HG02642 (cell line): ENCODE data around the gene BRME1.
A peak's percentile ranks its signal among the peaks of the same experiment; 100 is the strongest.
"Not testable (repeated sequence)": the region's sequence is repeated elsewhere in the genome, so short reads cannot be mapped to it uniquely, and the experiment has no call there.

Experiments used
- ATAC-seq: cut with Tn5 transposase; IDR thresholded peaks from one replicate; pipeline ENCODE4 v1.9.1; 2021; ENCODE audit warnings: mild to moderate bottlenecking; ENCODE audit not compliant: unreplicated experiment, poor library complexity

The BRME1 gene

DNA sequence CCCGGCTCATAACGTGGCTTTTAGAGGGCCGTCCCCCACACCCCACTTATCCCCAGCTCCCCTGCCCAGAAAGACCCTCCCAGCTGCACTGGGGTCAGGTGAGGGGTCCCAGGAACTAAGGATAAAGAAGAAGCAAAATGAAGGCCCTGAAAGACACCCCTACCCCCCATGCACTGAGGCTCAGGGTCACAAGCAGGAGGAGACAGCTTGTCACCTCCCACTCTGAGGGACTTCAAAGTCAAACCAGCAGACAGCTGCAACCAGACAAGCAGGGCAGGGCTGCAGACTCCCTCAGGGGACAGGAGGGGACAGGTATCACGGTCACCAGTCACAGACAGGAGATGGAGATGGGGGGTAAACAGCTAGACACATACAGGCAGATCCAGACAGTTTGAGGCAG, 35.0 kb downstream of the BRME1 start:
- ATAC-seq, result no peak

DNA sequence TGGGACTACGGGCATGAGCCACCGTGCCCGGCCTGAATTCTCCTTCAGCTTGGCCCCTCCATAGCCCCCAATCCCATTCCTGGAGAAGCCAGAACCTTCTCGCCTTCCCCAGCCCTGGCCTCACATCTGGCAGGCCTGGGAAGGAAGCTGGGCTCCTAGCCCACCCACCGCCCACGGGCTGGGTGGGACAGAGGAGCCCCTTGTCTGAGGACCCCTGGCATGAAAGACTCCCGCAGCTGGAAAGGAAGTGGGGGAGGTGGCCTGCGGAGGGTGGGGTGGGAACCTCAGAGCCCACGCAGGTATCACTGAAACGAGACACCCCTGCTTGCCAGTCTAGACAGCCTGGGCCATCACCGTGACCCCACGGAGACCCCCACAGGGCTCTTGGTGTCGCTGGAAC, 36.6 kb downstream of the BRME1 start:
- no peak for ATAC-seq

DNA sequence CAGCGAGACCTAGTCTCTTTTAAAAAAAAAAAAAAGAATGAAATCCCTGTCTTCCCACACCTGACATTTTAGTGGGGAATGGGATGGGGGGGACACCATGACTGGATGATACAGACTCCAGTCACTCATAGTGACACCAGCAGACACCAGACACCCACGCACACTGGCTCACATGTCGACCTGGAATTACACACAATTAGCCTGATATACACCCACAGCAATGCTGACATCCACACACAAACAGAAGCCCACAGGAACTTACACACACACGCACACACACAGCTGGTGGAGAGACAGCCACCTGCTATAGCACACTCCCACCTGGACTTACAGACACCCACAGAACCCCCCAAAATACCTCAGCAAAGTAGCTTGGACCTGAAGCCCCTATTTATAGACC, 37.3 kb downstream of the BRME1 start:
- no peak for ATAC-seq

DNA sequence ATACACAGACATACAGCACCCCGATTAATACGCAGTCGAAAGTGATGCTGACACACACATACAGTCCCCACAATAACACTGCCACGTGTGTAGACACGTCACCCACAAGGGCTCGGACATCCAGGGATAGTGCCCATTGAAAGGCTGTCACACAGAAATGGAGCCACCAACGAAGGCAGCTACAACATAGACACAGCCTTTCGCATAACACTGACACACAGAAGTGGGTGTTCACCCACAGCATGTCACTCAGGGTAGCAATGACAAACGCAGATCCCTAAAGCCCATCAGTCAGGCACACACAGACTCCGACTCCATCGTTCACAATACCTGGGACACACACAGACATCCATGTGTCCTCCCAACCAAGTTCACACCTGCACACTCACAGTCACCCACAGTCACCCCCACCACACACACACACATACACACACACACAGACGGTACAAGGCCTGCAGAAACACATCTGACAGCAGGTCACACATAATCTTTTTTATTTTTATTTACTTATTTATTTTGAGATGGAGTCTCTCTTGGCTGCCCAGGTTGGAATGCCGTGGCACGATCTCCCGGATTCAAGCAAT, 39.4 kb downstream of the BRME1 start:
- ATAC-seq, result no peak

DNA sequence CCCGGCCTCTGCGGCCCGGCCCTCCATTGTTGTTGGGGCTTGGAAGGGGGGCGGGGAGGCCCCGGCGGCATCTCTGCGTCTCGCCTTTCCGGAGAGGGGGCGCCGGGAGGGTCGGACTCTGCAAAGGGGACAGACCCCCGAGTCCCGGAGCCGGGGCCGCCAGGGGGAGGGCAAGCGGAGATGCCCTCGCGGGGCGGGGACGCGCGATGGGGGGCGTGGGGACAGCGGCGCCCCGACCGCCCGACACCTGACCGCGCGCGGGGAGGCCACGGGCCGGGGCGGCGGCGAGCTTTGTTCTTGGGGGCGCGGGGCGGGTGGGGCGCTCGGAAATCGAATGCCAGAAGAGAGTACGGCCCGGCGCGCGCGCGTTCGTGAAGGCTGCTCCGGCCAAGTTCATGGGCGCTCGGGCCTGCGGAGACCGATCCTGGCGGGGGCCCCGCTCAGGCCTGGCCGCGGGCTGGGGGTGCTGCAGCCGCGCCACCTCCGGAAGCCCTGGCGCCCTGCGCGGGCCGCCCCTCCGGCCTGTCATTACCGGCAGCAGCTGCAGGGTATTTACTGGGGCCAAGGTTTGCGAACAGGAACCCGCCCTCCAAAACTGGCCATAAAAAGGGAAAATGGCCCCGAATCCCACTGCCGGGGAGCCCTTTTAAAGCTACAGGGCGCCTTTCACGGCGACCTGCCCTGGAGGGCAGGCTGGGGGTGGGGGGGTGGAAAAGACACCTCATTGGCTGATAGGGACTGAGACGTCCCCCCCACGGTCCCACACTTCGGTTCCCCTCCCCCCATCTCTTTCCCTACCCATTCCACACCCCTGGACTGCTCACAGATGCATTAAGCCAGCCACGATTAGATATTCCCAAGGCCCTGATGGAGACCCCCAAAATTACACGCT, 40.1 kb downstream of the BRME1 start:
- no peak for ATAC-seq

DNA sequence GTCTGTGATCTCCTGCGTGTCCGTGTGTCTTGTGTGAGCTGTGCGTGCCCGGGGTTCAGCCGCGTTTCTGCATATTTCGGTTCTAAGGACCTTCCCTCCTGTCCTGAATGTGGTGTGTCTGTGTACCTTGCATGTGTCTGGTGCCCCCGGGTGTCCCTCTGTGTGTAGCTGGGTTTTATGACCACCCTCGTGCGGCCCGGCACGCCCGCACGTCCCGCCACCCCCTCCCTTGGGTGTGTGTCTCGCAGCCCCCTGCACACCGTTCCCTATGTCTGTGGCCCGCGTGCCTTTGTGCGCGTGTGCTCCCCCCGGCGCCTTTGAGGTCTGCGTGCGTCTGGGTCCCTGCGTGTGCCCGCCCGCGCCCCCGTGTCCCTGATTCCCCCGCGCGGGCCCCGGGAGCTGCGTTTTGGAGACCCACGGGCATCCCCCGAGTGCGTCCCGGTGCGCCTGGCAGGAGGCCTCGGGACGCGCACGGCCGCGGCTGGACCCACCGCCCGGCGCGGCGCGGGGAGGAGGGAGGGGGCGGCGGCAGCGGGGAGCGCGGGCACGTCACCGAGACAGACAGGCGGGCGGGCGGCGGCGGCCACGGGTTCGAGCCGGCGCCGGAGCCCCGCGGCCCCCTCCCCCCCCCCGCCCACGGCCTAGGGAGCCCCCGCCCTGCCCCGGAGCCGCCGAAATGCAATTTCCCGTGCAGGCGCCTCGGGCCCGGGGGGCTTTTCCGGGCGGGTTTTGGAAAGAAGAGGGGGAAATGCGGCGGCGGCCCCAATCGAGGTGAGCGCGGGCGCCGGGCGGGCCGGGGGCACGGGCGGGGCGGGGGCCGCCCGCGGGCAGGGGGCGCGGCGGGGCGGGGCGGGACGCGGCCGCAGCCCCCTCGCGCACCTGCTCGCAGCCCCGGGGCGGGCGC, 41.0 kb downstream of the BRME1 start:
- no peak for ATAC-seq

DNA sequence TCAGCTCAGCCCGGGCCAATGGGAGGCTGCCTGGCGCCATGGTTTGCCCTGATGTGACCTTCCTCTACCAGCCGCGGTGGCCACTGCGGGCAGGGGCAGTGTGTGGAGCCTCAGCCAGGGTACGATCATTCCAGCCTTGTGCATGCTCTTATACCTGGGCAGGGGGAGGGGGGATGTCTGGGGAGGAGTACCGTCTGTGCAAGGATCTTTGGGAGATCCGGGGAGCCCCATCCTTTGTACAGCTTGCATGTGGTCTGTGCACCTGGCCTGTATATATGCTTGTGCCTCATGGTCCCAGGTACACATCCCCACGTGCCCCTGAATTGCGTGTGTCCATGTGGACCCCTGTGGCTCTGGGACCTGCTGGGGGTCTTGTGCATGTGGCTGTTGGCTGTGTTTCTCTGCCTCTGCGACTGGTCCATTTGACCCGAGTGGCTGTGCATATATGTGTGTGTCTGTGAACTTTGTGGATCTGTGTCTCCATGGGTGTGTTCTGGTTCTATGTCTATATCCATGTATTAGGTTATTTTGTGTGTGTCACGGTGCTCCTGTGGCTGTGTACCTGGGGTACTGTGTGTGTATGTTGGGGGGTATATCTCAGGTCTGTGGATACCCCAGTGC, 41.8 kb downstream of the BRME1 start:
- ATAC-seq, result no peak

DNA sequence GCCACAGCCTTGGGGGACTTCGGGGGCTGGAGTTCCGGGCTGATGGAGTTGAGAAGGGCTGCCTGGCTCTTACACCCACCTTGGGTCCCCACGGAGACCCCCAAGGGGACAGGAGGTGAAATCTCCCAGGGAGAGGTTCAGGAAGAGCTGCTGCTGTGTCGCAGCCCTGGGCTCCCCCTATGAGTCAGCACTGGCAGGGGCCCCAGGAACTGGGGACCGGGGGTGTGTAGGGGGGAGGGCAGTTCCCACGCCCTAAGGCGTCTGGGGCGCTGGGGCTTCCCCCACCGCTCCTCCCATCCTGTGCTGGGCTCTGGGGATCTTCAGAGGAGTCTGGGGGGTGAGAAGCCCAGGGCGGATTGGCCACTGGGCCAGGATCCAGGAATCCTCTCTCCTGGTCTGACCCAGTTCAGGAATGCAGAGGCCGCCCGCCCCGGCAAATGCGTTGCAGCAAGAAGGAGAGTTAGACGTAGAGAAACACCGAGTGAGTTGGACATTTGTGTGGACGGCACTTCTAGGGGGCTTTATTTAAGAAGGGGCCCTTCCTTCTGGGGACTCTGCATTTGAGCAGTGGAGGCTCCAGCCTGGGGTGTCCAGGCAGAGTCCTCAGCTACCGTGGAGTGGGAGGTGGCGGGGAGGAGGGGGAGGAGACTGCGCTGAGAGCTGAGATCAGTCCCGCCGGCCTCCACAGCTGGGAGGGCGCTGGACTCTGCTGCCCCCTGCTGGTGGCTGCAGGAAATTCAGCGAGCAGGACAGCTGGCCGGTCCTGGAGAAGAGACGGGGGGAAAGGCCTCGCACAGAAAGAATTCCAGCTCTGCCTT, 44.0 kb downstream of the BRME1 start:
- peak; percentile 70 for ATAC-seq

DNA sequence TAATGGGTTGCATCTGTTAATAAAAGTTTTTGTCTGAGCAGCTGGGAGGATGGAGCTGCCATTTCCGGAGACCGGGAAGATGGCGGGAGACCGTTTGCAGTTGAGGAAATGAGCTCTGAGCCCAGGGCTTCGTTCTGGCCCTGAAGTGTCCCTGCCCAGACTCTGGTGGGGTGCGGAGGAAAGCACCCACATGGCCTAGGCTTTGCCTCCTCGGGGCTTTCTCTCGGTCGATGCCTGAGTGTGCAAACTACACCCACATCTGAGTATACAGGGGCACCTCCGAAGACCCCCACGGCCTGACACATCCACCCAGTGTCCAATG, 44.6 kb downstream of the BRME1 start:
- no peak for ATAC-seq

DNA sequence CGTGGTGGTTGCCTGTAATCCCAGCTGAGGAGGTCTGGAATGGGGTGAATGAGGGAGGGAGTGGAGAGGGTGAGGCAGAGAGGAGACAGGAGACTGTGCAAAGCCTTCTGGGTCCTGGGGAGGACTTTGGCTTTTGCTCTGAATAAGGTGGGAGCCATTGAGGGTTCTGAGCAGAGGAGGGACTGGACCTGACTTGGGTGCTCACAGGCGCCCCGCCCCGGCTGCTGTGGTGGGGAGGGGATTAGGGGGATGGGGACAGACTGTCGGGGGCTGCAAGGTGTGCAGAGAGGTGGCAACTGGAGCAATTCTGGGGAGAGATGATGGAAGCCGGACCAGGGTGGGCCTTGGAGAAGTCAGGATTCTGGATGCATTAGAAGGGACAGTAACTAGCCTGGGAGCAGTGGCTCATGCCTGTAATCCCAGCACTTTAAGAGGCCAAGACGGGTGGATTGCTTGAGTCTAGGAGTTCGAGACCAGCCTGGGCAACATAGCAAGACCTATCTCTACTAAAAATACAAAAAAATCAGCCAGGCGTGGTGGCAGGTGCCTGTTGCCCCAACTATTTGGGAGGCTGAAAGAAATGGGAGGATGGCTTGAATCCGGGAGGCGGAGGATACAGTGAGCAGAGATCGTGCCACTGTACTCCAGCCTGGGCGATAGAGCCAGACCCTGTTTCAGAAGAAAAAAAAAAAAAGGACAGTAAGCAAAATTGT, 45.1 kb downstream of the BRME1 start:
- ATAC-seq, result no peak

DNA sequence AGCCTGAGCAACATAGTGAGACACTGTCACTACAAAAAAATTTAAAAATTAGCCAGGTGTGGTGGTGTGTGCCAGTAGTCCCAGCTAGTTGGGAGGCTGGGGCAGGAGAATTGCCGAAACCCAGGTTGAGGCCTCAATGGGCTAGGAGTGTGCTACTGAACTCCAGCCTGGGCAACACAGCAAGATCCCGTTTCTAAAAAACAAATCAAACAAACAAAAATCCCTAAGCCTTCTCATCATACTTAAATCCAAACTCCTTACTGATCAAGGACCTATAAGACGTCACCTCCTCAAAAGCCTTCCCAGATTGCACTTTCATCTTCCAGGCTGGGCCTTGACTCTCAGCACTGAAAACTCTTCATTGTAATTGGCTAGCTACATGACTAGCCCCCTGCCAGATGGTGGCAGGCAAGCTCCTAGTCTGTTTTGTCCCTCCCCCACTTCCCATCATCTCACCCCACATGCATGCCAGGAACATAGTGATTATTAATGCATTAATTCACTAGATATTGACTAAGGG, 46.5 kb downstream of the BRME1 start:
- ATAC-seq, result no peak

DNA sequence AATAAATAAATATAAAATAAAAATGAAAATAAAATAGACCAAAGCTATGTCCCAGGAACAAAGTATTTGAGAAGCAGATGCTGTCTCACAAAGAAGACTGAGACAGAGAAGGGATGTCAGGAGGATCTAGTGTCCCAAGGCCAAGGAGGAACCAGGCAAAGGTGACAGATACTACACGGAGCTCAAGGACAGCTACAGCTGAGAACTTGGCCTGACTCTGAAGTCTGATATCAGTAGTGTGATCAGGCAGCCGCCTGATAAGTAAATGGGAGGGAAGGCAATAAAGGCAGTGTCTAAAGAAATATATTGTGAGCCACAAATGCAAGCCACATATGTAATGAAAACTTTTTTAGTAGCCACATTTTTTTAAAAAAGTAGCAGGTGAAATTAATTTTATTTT, 49.4 kb downstream of the BRME1 start:
- ATAC-seq, result no peak

DNA sequence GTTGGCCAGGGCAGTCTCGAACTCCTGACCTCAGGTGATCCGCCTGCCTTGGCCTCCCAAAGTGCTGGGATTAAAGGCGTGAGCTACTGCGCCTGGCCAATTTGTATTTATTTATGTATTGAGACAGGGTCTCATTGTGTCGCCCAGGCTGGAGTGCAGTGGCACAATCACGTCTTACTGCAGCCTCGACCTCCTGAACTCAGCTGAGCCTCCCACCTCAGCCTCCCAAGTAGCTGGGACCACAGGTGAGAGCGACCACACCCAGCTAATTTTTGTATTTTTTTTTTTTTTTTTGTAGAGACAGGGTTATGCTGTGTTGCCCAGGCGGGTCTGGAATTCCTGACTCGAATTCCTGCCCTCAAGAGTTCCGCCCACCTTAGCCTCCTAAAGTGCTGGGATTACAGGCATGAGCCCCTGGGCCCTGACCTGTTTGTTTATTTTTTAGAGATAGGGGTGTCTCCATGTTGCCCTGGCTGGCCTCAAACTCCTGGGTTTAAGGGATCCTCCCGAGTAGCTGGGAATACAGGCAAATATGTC, 53.7 kb downstream of the BRME1 start:
- ATAC-seq, result not testable (repeated sequence)

DNA sequence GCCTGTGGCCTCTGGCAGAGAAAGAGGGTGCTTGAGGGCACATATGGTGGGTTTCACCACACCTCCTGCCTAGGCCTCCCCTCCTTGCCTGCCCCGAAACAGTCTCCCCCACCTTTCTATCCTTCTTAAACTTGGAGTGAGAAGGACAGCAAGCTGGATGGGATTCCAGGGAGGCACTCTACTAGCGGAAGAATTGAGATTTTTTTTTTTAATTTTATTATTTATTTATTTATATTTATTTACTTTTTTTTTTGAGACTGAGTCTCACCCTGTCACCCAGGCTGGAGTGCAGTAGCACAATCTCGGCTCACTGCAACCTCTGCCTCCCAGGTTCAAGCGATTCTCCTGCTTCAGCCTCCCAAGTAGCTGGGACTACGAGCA, 54.2 kb downstream of the BRME1 start:
- ATAC-seq, result not testable (repeated sequence)

DNA sequence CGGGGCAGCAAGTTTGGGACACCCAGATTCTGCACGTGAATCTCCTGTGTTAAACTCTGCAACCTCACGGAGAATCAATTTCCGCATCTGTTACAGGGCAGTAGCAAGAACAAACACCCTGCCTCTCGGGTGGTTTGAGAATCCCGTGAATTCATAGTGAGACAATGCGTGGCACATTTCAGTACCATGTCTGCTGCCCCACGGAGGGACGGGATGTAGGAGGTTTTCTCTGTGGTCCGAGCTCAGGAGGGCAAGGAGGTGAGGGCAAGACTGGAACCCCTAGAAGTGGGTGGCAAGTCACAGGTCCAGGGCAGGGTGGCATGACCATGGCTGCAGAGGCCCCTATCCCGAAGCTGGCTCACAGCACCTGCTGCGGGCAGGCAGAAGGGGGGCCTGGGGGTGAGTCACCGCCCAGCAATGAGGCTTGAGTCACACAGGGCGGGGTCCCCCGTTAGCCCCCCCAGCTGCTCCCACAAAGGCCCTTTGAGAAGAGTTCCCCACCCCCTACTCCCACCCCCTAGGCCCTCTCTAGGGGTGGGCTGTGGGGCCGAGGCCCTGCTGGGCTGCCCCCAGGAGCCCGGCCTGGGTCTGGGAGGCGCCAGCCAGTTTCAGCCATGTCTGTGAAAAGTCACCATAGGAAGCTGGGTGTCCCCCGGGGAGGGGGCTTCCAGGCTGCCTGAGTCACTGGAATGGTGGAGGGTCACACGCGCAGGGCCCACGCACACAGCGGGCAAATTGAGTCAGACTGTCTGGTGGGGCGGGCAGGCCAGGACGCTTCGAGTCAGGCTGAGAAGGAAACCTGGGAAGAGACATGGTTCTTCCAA, 54.8 kb downstream of the BRME1 start:
- no peak for ATAC-seq

DNA sequence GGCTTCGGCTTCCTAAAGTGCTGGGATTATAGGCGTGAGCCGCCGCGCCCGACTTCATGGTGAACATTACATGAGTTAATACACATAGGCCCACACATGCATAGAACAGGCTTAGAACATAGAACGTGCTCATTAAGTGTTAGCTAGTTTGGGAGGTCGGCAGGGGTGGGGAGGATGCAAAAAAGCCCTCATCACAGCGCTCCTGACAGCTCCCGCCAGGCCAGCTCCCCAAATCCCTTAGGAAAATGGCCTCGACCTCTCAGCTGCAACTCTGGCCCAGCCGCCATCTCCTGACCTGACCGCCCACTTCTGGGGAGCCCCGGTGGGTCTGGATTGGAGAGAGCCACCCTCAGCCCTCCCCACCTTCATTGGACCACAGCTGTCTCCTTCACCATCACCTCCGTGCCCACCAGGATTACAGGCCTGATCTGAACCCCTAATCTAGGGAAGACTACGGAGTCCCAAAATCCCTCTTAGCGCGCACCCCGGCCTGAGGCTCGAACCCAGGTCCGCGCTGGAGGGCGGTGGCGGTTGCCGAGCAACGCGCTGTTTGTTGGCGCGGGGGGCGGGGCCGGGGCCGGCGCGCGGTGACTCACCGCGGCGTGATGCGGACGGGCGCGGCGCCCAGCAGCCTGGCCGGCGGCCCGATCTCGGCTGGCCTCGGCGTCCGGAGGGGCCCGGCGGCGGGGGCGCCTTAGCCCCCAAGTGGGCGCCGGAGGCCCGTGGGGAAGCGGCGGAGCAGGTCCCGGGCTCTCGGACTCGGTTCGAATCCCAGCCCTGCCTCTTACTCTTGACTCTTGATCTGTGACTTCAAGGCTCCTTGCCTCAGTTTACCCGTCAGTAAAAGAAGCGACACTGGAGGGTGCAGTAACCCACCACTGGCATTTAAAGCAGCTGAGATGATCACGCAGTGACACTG, 55.7 kb downstream of the BRME1 start:
- no peak for ATAC-seq
